Cortex of kidney (tissue), 1 donor: ENCODE data around the gene TOP1.
"Not testable (repeated sequence)": the region's sequence is repeated elsewhere in the genome, so short reads cannot be mapped to it uniquely, and the experiment has no call there.

ENCODE experiments used
- DNase-seq: peaks from one replicate; lab custom pipeline; 2025; lab: John Stamatoyannopoulos, UW

The TOP1 gene

GRCh38 chr20:41095110-41095969, 66.7 kb downstream of the TOP1 start:
- no peak for DNase-seq

GRCh38 chr20:41098703-41099250, 70.2 kb downstream of the TOP1 start:
- no peak for DNase-seq

DNA sequence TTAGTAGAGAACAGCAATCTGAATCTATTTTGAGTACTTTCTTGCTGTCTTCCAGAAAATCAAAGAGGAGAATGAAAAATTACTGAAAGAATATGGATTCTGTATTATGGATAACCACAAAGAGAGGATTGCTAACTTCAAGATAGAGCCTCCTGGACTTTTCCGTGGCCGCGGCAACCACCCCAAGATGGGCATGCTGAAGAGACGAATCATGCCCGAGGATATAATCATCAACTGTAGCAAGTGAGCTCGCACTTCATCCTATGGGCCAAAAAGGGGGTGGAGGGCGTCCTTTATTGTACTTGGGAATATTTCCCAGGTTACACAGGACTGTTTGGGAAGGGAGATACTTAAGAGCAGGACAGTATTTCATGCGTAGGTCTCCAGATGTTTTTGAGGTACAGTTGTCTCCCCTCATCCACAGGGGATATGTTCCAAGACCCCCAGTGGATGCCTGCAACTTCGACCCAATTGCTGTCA, 71.4 kb downstream of the TOP1 start:
- no peak for DNase-seq

DNA sequence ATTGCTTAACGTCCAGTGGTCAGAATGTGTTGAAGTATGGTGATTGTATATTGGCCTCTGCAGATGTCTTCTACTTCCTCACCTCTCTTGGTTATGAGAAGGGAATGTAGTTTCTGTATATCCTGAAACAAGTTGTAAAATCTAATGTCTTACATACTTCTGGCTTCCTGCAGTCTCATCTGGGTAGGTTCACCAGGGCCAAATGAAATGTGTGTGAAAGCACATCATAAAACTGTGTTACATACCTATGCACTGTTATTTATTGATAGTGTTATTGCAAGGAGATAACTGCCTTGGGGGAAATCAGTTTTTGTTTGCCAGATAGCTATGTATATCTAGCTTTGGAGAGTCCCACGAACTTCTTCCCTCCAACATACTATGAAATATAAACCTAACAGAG, 73.0 kb downstream of the TOP1 start:
- no peak for DNase-seq

DNA sequence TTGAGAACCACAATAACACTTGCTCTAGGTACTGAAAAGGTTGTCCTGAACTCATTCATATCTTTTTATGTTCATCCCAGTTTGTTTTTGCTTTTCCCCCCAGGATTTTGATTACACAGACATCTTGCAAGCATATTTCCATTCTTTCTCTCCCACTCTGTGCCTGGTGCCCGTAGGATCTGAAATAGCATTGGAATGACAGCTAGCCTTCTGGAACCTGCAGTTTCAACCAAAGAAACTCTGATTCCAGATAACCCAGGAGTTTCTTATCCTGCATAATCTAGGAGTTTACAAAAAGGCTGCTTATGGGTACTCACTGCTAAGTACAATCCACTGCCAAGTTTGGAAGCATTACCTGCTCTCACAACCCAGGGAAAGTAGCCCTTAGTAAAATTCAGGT, 79.9 kb downstream of the TOP1 start:
- no peak for DNase-seq

- DNase-seq: no peak
These were observed 81.4 kb downstream of the TOP1 start for GRCh38 chr20:41110012-41110411.

DNA sequence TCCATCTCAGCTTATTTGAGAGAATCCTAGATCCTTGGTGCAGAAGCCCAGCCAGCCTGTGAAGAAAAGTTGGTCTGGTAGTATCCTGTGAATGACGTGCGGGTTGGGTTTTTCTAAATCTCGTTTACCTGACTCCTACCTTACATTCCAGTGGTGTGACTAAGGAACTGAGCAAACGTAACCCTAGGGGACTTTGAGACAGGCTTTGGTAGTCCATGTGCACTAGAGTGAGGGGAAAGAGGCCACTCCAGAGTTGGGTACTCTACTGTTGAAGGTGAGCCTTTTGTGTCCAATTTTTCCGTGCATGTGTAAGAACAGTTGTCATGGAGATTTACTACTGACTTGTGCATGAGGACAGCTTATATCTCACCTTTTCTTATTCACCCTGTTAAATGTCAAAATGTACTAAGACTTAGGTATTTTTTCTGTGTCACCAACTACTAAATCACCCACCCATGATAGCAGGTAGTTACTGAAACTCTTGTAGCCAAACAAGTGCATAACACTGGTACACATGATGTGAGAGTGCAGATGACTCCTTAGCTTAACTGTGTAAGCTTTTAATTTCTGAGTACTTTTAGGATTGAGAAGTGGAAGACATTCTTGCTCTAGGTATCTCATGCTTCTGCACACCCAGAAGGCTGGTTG, 82.4 kb downstream of the TOP1 start:
- DNase-seq: no peak

- no peak for DNase-seq
These were observed 82.9 kb downstream of the TOP1 start for GRCh38 chr20:41111578-41111951.

GRCh38 chr20:41116282-41116956, 87.8 kb downstream of the TOP1 start:
- no peak for DNase-seq

DNA sequence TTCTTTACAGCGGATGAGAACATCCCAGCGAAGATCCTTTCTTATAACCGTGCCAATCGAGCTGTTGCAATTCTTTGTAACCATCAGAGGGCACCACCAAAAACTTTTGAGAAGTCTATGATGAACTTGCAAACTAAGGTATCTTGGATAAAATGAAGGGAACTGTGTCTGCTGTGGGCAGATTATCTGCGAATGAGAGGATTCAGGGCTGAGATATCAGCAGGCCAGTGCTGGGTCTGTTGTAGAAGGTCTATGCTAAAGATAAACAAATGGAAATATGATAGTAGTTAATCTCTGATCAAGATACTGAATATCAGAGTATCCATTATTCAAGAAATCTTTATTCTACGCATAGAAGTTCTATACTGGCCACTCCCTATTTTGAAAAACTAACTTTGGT, 89.5 kb downstream of the TOP1 start:
- not testable (repeated sequence) for DNase-seq

DNA sequence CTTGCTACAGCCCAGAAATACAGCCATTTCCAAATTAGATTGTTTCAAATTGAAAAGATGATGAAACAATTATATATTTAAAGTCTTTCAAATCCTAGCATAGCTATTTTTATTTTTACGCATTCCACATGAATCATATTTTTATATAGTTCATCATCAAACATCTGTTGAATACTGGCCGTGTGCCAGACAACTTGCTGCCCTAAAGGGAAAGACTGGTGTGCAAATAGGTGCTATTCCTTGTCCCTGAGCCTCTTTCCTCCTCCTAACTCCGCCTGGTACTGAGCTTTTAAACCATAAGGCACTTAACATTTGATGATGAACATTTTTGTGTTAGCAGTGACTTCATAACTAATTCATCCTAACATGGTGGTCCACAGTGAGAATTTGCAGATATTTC, 90.0 kb downstream of the TOP1 start:
- DNase-seq: no peak

DNA sequence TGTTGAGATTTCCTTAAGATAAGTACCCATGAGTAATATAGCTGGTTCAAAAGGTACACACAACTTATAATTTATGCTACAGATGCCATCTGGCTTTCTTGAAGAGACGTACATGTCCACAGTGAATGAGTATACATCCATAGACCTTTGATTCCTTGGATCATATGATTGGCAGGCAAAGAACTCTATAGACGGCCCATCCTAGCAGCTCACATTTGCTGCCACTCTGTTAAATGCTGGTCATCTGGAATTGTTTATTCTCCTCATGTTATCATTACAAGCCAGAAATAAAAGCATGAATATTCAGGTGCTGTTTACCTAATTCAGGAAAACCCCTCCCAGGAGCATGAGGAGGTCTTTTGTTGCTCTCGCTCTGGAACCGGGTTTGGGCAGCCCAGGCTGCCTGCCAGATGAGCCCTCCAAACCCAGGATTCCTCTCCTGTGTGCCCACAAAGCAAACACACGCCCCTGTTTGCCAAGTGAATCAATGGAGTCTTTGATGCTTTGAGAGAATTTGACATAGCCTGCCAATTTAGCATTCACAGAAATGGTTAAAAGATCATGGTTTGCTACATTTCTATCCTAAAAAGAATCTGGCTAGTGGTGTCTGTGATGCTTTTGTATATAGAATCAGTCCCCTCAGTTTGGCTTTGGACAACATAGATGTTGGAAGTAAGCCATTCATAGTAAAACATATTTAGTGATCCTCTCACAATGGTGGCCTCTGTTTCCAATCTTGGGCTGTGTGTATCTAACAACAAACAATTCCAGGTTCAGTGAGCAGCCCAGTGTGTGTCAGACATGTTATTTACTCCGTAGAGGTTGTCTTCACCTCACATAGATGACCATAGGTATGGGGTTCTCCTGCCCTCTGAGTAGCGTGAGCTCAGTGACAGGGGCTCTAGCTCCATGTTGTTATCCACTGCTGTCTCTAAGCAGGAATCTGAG, 91.3 kb downstream of the TOP1 start:
- no peak for DNase-seq

DNA sequence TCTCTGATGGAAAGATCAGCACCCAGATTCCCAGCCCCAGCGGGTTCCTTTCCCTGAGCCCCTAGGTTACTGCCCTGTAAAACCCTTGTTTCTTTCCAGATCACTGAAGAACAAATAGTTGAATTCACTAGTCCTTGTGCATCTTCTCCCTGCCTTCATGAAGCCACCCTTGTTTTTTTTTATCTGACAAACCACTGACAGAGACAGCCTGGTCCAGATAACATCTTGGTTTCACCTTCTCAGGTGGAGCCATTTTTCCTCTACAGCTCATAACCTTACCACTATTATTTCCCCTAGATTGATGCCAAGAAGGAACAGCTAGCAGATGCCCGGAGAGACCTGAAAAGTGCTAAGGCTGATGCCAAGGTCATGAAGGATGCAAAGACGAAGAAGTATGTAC, 92.8 kb downstream of the TOP1 start:
- DNase-seq: no peak

DNA sequence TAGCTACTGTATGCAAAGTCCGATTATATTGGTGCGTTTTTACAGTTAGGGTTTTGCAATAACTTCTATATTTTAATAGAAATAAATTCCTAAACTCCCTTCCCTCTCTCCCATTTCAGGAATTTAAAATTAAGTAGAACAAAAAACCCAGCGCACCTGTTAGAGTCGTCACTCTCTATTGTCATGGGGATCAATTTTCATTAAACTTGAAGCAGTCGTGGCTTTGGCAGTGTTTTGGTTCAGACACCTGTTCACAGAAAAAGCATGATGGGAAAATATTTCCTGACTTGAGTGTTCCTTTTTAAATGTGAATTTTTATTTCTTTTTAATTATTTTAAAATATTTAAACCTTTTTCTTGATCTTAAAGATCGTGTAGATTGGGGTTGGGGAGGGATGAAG, 95.0 kb downstream of the TOP1 start:
- DNase-seq: no peak

- DNase-seq: no peak
These were observed 96.0 kb downstream of the TOP1 start for GRCh38 chr20:41124451-41125094.

- DNase-seq: no peak
These were observed 97.2 kb downstream of the TOP1 start for GRCh38 chr20:41125530-41126457.

GRCh38 chr20:41126719-41127118, 98.1 kb downstream of the TOP1 start:
- no peak for DNase-seq

GRCh38 chr20:41128317-41128716, 99.7 kb downstream of the TOP1 start:
- not testable (repeated sequence) for DNase-seq

- DNase-seq: no peak
These were observed 103.2 kb downstream of the TOP1 start for GRCh38 chr20:41131594-41132387.
